ENCODE results near the gene BANP.
"Not testable (repeated sequence)": the region's sequence is repeated elsewhere in the genome, so short reads cannot be mapped to it uniquely, and the experiment has no call there.

Gene BANP

DNA sequence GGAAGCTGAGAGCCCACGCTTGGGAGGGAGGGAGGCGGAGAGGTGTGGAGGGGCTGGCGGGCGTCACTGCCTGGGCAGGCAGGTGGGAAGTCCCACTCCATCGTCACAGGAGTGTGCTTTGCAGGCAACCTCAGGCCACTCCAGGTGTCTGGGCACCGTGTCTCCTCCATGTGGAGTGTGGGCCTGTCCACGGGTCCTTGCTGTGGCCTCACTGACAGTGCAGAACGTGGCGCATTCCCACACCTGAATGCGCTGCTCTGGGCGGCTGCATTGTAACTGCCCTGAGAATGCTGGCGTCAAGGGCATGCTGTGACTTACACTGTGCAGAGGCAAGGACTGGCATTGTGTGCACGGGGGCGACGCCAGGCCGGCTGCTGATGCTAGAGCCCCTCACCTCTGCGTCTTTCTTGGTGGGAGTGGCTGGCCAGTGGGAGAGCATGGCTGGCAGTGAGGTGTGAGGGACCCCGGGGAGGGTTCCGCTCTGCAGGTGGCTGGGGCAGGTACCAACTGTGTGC is 66.4 kb downstream of the BANP start:
- no peak for DNase-seq

DNA sequence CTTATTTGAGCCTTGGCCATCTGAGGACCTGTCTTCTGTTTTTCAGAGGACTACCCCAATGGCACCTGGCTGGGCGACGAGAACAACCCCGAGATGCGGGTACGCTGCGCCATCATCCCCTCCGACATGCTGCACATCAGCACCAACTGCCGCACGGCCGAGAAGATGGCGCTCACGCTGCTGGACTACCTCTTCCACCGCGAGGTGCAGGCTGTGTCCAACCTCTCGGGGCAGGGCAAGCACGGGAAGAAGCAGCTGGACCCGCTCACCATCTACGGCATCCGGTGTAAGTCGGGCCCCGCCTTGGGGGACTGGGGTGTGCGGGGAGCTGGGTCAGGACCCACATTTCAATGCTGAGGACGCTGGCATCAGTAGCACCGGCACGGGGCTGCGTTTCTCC is 67.1 kb downstream of the BANP start:
- not testable (repeated sequence) for DNase-seq

DNA sequence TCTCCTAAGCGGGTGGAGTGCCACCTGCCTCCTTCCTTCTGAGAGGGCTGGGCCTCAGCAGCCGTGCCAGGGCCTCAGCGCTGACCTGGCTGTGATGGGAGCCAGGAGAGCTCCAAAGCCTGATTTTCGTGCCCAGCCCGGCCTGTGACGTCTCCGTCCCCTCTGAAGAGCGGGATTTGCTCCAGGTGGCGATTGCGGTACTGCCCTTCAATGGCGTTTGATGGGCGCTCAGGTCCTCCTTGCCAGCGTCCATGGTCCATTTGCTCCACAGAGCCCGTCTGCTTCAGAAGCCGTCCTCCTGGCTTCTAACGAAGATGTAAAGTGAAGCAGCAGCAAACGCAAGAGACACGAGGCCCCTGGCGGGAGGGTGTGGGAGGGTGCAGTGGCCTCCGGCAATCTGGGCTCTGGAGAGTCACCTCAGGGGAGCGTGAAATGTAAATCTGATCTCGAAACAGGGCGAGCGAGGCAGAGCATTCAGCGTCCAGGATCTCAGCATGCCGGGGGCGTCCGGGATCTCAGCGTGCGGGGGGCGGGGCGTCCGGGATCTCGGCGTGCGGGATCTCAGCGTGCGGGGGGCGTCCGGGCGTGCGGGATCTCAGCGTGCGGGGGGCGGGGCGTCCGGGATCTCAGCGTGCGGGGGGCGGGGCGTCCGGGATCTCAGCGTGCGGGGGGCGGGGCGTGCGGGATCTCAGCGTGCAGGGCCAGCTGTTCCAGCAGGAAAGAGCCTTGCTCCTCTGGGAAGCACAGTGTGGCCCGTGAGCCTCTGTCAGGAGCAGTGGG is 68.0 kb downstream of the BANP start:
- not testable (repeated sequence) for DNase-seq

GRCh38 chr16:88019821-88020515 is 68.7 kb downstream of the BANP start:
- no peak for DNase-seq

DNA sequence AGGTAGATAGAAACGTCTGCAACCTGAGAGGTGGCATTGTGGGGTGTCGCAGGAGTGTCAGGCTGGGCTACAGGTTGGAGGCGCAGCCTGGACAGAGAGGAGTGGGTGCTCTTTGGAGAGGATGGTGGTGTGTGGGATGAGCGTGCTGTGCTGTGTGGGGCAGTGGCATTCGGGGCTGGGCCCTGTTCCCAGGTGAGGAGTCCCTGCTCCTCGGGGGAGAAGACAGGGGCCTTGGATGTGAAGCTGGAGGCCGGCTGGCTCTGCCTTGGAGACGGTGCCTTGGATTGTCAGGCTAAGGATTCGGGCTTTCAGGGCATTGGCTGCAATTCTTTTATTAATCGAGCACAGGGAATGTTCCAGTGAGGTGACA is 69.3 kb downstream of the BANP start:
- no peak for DNase-seq

- DNase-seq = not testable (repeated sequence)
Observed at GRCh38 chr16:88021041-88021970, 70.1 kb downstream of the BANP start.

DNA sequence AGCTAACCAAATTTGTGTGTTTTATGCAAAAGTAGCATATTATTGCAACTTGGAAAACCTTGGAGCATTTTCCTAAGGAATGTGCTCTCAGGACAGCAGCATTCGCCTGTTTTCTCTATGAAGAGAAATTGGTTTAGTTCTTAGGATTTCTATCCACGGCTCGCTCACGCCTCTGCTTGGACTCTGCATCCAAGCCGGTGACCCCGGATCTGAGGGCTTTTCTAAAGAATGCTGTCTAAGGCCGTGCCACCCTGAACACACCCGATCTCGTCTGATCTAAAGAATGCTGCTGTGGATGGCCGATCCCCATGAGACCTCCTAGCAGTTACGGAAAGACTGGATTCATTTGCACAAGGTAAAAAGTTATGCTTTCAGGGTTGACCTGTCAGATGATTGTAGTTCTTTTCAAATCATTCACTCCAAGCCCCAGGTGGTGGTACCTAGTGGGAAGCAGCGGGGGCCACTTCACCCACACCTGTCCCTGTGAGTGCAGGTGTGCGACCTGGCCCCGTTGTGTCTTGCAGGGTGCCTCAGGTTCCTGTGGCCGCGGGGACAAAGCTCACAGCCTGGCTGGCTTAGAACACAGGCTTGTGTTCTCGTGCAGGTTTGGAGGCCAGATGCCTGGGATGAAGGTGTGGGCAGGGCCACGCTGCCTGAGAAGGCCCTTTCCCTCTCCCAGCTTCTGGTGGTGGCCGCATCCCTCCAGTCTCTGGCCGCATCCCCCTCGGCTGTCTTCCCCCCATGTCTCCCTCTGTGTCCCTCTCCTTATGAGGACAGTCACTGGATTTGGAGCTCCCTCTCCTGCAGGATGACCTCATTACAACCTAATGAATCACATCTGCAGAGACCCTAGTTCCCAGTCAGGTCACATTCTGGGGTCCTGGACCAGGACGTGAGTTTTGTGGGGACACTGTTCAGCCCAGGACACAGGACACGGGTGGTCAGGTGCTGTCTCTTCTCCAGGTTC is 71.1 kb downstream of the BANP start:
- no peak for DNase-seq

GRCh38 chr16:88023366-88023765 is 72.1 kb downstream of the BANP start:
- no peak for DNase-seq

GRCh38 chr16:88023786-88024185 is 72.6 kb downstream of the BANP start:
- no peak for DNase-seq

GRCh38 chr16:88024491-88025085 is 73.4 kb downstream of the BANP start:
- DNase-seq = peak; percentile 65

GRCh38 chr16:88025086-88025492 is 73.9 kb downstream of the BANP start:
- peak; percentile 59 for DNase-seq

DNA sequence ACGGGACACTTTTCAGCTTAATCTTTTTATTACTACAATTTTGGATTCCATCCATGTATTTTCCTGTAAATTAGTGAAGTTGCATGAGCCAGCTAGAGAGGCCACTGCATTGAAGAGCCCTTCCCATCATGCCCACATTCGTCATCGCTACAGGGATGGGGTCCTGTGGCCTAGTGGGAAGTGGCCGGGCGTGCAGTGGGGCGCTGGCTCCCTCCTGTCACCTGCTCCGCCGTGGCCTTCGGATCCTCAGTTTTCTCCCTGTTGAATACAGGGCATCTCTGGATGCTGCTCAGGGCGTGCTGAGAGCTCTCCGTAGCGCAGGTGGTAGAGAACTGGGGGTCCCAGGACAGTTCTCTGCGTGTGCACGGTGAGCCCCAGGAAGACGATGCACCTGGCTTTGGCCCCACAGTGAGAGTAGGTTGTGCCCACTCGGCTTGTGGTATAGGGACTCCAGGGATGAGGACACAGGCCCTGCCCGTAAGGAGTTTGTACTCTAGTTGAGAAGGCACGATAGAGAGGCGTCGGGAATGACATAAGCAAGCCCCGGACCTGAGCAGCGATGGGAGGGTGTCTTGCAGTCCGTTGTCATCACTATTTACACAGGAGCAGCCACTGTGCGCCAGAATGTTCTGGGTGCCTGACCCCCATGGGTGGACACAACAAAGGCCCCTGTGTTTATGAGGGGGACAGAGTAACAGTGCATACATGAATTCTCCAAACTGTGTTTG is 74.8 kb downstream of the BANP start:
- not testable (repeated sequence) for DNase-seq

DNA sequence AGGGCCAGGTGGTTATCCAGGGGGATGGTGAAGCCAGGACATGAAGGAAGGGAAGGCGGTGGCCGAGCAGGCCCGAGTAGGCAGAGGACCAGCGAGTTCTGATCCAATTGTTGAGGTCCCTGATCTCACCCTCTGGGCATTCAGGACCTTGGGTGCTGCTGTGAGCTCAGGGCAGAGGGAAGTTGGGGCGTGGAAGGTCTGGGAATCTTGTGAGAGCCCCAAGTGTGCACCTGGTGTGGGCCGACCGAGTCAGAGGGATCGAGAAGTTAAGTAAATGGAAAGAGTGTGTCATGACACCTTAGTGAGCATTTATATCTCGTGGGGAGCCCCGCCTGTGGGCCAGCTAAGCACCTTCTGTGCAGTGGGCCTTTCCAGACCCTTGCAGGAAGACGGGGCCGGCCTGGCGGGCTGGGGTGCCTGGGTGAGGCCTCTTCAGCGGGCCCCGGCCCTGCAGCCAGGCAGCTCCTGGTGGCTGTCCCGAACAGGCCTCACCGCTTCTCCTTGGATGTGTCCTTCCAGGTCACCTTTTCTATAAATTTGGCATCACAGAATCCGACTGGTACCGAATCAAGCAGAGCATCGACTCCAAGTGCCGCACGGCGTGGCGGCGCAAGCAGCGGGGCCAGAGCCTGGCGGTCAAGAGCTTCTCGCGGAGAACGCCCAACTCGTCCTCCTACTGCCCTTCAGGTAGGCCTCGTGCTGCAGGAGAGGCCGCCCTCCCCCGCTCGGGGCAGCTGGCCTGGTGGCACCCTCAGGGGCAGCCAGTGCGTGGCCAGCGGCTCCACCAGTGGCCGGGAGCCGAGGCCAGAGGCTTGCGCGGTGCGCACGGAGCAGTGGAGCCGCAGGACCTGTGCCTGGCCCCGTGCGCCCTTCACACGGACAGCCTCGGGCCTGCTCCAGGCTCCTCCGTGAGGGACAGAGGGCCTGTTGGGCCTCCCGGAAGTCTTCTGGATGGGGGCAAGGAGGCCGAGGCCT is 76.0 kb downstream of the BANP start:
- DNase-seq = no peak

DNA sequence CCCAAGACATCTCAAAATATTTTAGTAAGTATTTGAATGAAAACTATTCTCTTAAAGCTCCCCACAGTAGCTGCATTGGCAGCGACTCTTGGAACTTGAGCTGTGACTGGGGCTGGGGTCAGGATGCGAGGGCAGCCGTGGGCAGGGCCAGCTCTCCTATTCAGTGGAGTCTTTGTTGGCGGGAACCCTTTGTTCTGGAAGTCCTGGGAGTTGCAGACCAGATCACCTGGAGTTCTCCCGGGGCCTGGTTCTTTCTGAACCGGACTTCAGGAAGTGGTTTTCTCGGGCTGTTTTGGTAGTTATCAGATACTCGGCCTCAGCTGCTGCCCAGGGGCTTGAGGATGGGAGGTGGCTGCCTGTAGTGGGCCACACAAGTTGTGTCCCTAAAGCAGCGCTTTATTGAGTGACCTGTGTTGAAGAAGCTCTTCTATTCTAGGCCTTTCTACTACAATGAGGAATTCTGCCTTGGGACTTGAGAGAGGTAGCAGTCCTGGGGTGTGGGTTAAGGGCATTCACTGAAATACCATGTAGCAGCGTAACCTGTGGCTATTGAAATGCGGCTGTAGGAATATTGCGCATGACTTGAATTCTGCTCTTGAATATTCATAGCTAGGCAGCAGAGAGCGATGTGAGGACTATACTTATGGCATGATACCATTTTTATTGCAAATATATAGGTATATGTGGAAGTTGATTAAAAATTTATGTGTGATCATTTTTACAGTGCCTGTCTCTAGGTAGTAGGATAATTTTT is 77.1 kb downstream of the BANP start:
- not testable (repeated sequence) for DNase-seq

- DNase-seq = no peak
Observed at GRCh38 chr16:88030498-88030897, 79.3 kb downstream of the BANP start.

DNA sequence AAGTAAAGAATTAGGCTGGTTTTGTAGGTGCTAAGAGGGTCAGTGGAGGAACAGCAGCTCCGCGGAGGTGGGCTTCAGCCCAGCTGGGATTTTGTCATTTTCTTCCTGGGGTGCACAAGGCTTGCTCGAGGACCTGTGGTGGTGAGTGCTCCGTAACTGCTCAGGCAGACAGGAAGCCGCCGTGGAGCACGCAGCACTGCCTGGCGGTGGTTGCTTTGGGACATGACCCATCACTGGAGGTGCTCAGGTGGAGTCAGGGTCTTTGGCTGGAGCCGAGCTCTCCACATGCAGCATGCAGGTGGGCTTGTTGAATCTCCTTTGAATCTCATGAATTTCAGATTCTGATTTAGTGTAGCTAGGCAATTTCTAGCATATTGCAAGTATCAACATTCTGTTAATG is 79.7 kb downstream of the BANP start:
- DNase-seq = not testable (repeated sequence)

DNA sequence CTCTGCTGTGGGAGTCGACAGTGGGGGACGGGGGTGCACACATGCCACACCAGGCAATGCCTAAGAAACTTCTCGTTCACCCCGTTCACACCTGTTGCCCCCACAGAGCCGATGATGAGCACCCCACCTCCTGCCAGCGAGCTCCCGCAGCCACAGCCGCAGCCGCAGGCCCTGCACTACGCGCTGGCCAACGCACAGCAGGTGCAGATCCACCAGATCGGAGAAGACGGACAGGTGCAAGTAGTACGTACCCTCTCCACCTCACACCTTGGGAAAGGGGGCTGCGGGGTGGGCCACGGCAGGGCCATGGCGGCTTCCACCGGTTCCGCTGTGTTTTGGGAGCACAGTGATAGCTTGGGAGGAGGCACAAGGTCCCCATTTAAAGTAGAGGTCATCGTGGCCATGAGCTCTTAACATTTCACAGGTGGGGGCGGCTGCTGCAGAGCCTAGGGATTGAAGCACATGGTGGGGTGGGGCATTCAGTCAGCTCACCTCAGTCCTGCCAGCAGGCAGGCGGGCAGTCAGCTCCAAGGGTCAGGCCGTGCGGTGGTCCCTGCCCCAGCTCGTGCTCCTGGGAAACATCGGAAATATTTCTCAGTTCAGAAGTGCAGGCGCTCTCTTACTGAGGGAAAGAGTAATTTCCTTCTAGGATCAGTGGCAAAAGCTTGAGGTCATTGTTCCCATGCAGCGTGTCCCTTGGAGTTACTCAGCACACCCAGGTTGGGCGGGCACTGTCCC is 81.9 kb downstream of the BANP start:
- DNase-seq = not testable (repeated sequence)

GRCh38 chr16:88034770-88035169 is 83.5 kb downstream of the BANP start:
- DNase-seq = no peak
